ENCODE measurements around the gene RAVER2. TPM values are rescaled to one million over a fixed set of nuclear protein-coding genes. Genes with fewer than 3 reads are reported as not detected.

RAVER2 gene
- total RNA-seq, 4 donors from 2014 or later, result 46.8 to 94.5 (median 71.0) TPM

DNA sequence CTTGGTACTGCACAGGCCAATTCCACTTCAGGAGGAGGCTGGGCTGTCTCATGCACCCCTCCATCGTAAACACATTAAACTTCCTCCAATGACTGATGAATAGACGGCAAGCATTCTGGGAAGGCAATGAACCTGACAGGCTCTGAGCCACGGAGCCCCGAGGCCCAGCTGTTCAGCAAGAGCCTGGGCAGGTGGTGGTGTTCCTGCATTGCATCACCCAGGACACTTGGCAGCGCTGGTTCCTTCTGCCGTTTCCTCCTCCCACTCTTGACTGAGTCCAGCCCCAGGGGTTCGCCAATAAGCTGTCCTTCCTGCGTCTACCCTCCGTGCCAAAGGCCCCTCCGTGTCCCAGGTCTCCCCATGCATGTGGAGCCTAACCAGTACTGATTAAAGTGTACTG is 111.7 kb downstream of the RAVER2 start:
- in situ Hi-C loops (cut with MboI; ENCODE audit: low pct_ligation_motif_present in 1 of 4, low pct_unique_long_range_greater_than_20kb in 1 of 4, low sequenced_read_pairs in 3 of 4), result loop anchor here (10.0 to 25.0 kb wide), 4 partner anchors 106 to 831 kb away; partner anchors contain the start of gene JAK1 (in 1 of the 4)

DNA sequence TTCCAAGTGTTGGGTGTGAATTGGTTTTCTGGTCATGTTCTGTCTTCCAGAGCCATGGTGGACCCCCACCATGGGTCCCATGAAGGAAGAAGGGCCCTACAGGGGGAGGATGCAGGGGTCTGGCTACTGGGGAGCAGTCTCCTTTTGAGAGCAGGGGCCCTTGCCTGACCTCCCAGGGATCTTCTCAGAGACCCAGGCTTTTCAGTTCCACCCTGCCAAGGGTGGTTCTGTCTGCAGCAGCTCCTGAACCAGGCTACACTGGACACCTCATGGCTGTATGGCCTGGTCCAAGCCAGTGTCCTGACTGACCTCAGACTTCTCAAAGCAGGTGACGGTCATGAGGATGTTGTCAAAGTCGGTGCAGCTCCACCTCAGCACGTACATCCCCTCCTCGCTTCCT is 112.5 kb downstream of the RAVER2 start:
- H3K27ac ChIP-seq, result no peak overlapping the region
- TF ChIP-seq POLR2AphosphoS5 (IDR thresholded peaks at IDR 0.05) (no peak), EP300 (IDR thresholded peaks at IDR 0.05; ENCODE audit: low read depth) (no peak), POLR2A (IDR thresholded peaks at IDR 0.05) (no peak)
- TF ChIP-seq, protein P1, sequence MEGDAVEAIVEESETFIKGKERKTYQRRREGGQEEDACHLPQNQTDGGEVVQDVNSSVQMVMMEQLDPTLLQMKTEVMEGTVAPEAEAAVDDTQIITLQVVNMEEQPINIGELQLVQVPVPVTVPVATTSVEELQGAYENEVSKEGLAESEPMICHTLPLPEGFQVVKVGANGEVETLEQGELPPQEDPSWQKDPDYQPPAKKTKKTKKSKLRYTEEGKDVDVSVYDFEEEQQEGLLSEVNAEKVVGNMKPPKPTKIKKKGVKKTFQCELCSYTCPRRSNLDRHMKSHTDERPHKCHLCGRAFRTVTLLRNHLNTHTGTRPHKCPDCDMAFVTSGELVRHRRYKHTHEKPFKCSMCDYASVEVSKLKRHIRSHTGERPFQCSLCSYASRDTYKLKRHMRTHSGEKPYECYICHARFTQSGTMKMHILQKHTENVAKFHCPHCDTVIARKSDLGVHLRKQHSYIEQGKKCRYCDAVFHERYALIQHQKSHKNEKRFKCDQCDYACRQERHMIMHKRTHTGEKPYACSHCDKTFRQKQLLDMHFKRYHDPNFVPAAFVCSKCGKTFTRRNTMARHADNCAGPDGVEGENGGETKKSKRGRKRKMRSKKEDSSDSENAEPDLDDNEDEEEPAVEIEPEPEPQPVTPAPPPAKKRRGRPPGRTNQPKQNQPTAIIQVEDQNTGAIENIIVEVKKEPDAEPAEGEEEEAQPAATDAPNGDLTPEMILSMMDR (IDR thresholded peaks at IDR 0.05), result no peak
- intact Hi-C loops (cut with DNase I; ENCODE audit: low total_unique reads) (no loop called here), in situ Hi-C loops (cut with MboI; ENCODE audit: low pct_ligation_motif_present in 1 of 4, low pct_unique_long_range_greater_than_20kb in 1 of 4, low sequenced_read_pairs in 3 of 4) (loop anchor here (10.0 to 25.0 kb wide), 4 partner anchors 105 to 830 kb away; partner anchors contain the start of gene JAK1 (in 1 of the 4))
- H3K27me3 ChIP-seq, result no peaks in the 10 kb centered on the region
- H3K4me3 ChIP-seq, result no peak overlapping the region
- 100% methylated on average over 4 of the region's 4 CpGs; no CpG with 5 or more reads in 1 of the 2 donors for WGBS, 2 donors (ENCODE audit: low coverage in 1 of 2)
- H3K4me1 ChIP-seq, result no peaks in the 10 kb centered on the region
- no peaks in the 10 kb centered on the region for H3K9me3 ChIP-seq
- peaks cover 0 to 40% (median 14%) of the 10 kb centered on the region in 4 donors for H3K36me3 ChIP-seq
- no peak for DNase-seq

More for the DNA sequence above, 111.7 kb downstream of the RAVER2 start:
- Histone ChIP-seq H3K9me3 (no peaks in the 10 kb centered on the region), H3K4me1 (no peaks in the 10 kb centered on the region), H3K36me3 (peaks cover 0 to 40% (median 14%) of the 10 kb centered on the region in 4 donors), H3K4me3 (no peak overlapping the region), H3K27me3 (no peaks in the 10 kb centered on the region), H3K27ac (peak overlapping the region in 1 of 4 donors; percentile 7)
- peak; percentile 62 to 88 (median 63) for TF ChIP-seq POLR2AphosphoS5 (IDR thresholded peaks at IDR 0.05)
- no peak for TF ChIP-seq POLR2A (IDR thresholded peaks at IDR 0.05)
- TF ChIP-seq EP300 (IDR thresholded peaks at IDR 0.05; ENCODE audit: low read depth), result no peak
- intact Hi-C loops (cut with DNase I; ENCODE audit: low total_unique reads), result no loop called here
- DNase-seq, result peak; percentile 39
- WGBS, 2 donors (ENCODE audit: low coverage in 1 of 2), result 52% methylated on average over 10 of the region's 10 CpGs; no CpG with 5 or more reads in 1 of the 2 donors

DNA sequence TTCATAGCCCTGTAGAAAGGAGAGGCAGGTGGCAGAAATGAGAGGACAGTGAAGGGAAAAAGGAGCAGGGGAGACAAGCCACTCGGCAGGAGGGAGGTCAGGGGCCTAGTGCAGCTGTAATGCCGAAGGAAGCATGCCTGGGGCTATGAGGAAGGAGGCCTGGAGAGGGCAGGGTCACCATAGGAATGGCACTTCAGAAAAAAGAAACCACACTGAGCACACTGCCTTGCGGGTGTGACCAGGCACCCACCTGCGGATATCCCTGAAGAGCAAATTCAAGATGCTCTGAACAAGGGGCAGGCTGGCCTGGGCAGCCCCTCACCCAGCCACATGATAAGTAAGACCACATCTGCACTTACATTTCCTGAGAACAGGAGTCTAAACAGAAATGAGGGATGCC is 116.7 kb downstream of the RAVER2 start:
- H3K27me3 ChIP-seq, result no peaks in the 10 kb centered on the region

DNA sequence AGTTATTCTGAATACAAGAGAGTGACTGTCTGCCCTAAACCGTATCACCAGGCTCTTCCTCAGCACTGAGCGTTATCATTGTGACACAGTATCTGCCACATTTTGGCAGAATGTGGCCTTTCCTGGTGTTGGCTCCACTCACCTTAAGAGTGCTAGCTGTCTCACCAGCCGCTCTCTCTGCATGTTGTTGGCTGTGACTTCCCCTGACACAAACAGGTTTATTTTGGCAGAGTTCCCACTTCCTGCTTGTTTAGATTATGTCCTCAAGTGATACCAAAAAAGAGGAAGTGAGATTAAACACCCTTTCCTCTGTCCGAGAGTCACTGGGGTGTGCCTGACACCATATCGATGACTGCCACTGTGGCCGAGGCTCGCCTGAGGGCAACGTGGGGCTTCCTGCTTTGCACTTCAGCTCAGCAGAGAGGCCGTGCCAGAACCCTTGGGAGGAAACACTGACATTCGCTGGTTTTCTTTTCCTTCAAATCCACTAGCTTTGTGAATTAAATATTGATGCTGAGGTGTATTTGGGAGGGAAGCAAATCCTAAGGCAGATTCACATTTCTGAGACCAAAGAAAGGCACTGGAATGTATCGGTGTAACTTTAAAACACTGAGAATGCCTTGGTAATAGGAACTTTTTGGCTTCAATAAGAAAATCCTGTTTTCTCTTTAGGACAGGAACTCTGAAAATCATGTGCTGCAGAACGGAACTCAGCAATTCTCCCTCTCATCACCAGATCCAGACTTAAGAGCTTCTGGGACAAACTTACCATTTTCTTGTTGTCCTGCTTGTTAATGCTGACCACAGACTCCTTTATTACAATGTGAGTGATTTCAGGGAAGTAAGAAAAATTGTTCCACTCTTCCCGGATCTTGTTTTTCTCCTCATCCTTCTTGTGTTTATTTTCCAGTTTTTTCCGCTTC is 119.4 kb downstream of the RAVER2 start:
- Histone ChIP-seq H3K4me1 (peaks cover 0 to 10% (median 0%) of the 10 kb centered on the region in 4 donors), H3K4me3 (no peak overlapping the region), H3K9me3 (no peaks in the 10 kb centered on the region), H3K36me3 (peaks cover 0 to 52% (median 13%) of the 10 kb centered on the region in 4 donors), H3K27ac (peak overlapping the region; percentile 19 to 67 (median 59)), H3K27me3 (no peaks in the 10 kb centered on the region)
- 67 to 71% methylated on average over 4 to 14 of the region's 14 CpGs for WGBS, 2 donors (ENCODE audit: low coverage in 1 of 2)
- peak; percentile 78 for DNase-seq
- intact Hi-C loops (cut with DNase I; ENCODE audit: low total_unique reads) (loop anchor here (5.0 kb wide), 1 partner anchor 1398 kb away; no protein-coding TSS in a partner anchor), in situ Hi-C loops (cut with MboI; ENCODE audit: low pct_ligation_motif_present in 1 of 4, low pct_unique_long_range_greater_than_20kb in 1 of 4, low sequenced_read_pairs in 3 of 4) (loop anchor here in 3 of 4 donors (10.0 to 25.0 kb wide), 4 partner anchors 98 to 823 kb away; partner anchors contain the start of gene JAK1 (in 1 of the 3))
- TF ChIP-seq, protein P1 (IDR thresholded peaks at IDR 0.05), result no peak
- peak in 2 of 3 donors; percentile 30 to 65 for TF ChIP-seq POLR2AphosphoS5 (IDR thresholded peaks at IDR 0.05)
- TF ChIP-seq EP300 (IDR thresholded peaks at IDR 0.05; ENCODE audit: low read depth), result no peak
- TF ChIP-seq POLR2A (IDR thresholded peaks at IDR 0.05), result no peak

More for the DNA sequence above, 116.7 kb downstream of the RAVER2 start:
- Histone ChIP-seq H3K4me3 (no peak overlapping the region), H3K27ac (no peak overlapping the region), H3K36me3 (peaks cover 0 to 45% (median 11%) of the 10 kb centered on the region in 4 donors), H3K4me1 (peaks cover 0 to 10% (median 0%) of the 10 kb centered on the region in 4 donors), H3K9me3 (no peaks in the 10 kb centered on the region)
- WGBS, 2 donors (ENCODE audit: low coverage in 1 of 2), result 54 to 70% methylated on average over 2 to 4 of the region's 4 CpGs
- TF ChIP-seq, protein P1 (IDR thresholded peaks at IDR 0.05), result peak in 3 of 5 experiments; percentile 9 to 26 (median 23)
- no peak for TF ChIP-seq POLR2A (IDR thresholded peaks at IDR 0.05)
- DNase-seq, result peak; percentile 29
- in situ Hi-C loops (cut with MboI; ENCODE audit: low pct_ligation_motif_present in 1 of 4, low pct_unique_long_range_greater_than_20kb in 1 of 4, low sequenced_read_pairs in 3 of 4) (loop anchor here in 3 of 4 donors (10.0 to 25.0 kb wide), 4 partner anchors 101 to 826 kb away; partner anchors contain the start of gene JAK1 (in 1 of the 3)), intact Hi-C loops (cut with DNase I; ENCODE audit: low total_unique reads) (loop anchor here (5.0 kb wide), 1 partner anchor 1401 kb away; no protein-coding TSS in a partner anchor)
